Liver (tissue), 9 donors: ENCODE results near the gene H1-8. TPM values are rescaled to one million over a fixed set of nuclear protein-coding genes. Genes with fewer than 3 reads are reported as not detected.

Experiments
- DNase-seq: peaks from one replicate; pipeline ENCODE4 v3.0.0-alpha.2; 2017; ENCODE audit warnings: low spot score
- H3K27ac ChIP-seq, 2 donors: one replicate each; pipeline ENCODE4 v1.7.0; 2013; ENCODE audit warnings: inconsistent platforms in 2 of 2, low read length in 2 of 2, control low read depth in 1 of 2, low read depth in 1 of 2, mild to moderate bottlenecking in 1 of 2
- H3K27me3 ChIP-seq, 4 donors: one replicate each; pipeline versions ENCODE4 v1.6.1 to v1.7.0; 2013; ENCODE audit warnings: low read length in 3 of 4, inconsistent platforms in 1 of 4, mild to moderate bottlenecking in 1 of 4, moderate library complexity in 1 of 4; ENCODE audit not compliant: control insufficient read depth in 4 of 4, insufficient read depth in 4 of 4
- H3K36me3 ChIP-seq, 4 donors: one replicate each; pipeline versions ENCODE4 v1.6.1 to v1.7.0; 2013; ENCODE audit warnings: low read length in 3 of 4, mild to moderate bottlenecking in 3 of 4, low read depth in 1 of 4, moderate library complexity in 1 of 4; ENCODE audit not compliant: control insufficient read depth in 4 of 4, insufficient read depth in 3 of 4
- H3K4me1 ChIP-seq, 4 donors: one replicate each; pipeline versions ENCODE4 v1.6.1 to v1.7.0; 2013; ENCODE audit warnings: low read length in 3 of 4, mild to moderate bottlenecking in 3 of 4, moderate library complexity in 1 of 4; ENCODE audit not compliant: control insufficient read depth in 4 of 4, insufficient read depth in 4 of 4
- H3K4me3 ChIP-seq, 3 donors: one replicate each; pipeline versions ENCODE4 v1.6.1 to v1.7.0; 2013; ENCODE audit warnings: low read length in 3 of 3, control low read depth in 1 of 3, low read depth in 1 of 3, mild to moderate bottlenecking in 1 of 3
- H3K9ac ChIP-seq, 2 donors: one replicate each; pipeline ENCODE4 v1.7.0; 2013; ENCODE audit warnings: low read length in 2 of 2, mild to moderate bottlenecking in 2 of 2, moderate library complexity in 2 of 2, control low read depth in 1 of 2, low read depth in 1 of 2
- H3K9me3 ChIP-seq, 4 donors: one replicate each; pipeline versions ENCODE4 v1.6.1 to v1.7.0; 2013; ENCODE audit warnings: low read length in 3 of 4; ENCODE audit not compliant: control insufficient read depth in 4 of 4
- ATF3 ChIP-seq: IDR thresholded peaks from 2 replicates; pipeline ENCODE4 v1.6.1; 2016; ENCODE audit warnings: antibody characterized with exemption
- CTCF ChIP-seq: fragments of 150-350 bp; IDR thresholded peaks from 2 replicates; pipeline ENCODE4 v1.5.1; 2017; ENCODE audit warnings: improper control_type of control experiment, low read depth, low read length; ENCODE audit not compliant: missing input control
- EGR1 ChIP-seq, 2 donors: IDR thresholded peaks; 2 replicates each; pipeline ENCODE4 v1.6.1; 2016 to 2018; ENCODE audit warnings: antibody characterized with exemption in 2 of 2, low read depth in 2 of 2
- FOXA1 ChIP-seq: IDR thresholded peaks from 2 replicates; pipeline ENCODE4 v1.6.1; 2016; ENCODE audit warnings: antibody characterized with exemption
- FOXA2 ChIP-seq: IDR thresholded peaks from 2 replicates; pipeline ENCODE4 v1.6.1; 2016; ENCODE audit warnings: antibody characterized with exemption
- GABPA ChIP-seq, 2 donors: IDR thresholded peaks in 1 of 2; conservative IDR thresholded peaks in 1 of 2; 2 replicates each; pipeline ENCODE4 v1.6.1; 2016; ENCODE audit warnings: antibody characterized with exemption in 2 of 2, mild to moderate bottlenecking in 1 of 2, moderate library complexity in 1 of 2
- HNF4A ChIP-seq, 2 donors: conservative IDR thresholded peaks; 2 replicates each; pipeline ENCODE4 v1.6.1; 2016; ENCODE audit warnings: antibody characterized with exemption in 2 of 2, mild to moderate bottlenecking in 2 of 2
- HNF4G ChIP-seq: IDR thresholded peaks from 2 replicates; pipeline ENCODE4 v1.6.1; 2016; ENCODE audit warnings: antibody characterized with exemption
- JUND ChIP-seq, 2 donors: IDR thresholded peaks; 2 replicates each; pipeline ENCODE4 v1.6.1; 2016; ENCODE audit warnings: antibody characterized with exemption in 2 of 2
- MAX ChIP-seq: IDR thresholded peaks from 2 replicates; pipeline ENCODE4 v1.6.1; 2016; ENCODE audit warnings: antibody characterized with exemption
- NR2F2 ChIP-seq: IDR thresholded peaks from 2 replicates; pipeline ENCODE4 v1.6.1; 2016; ENCODE audit warnings: antibody characterized with exemption
- RAD21 ChIP-seq, 2 donors: IDR thresholded peaks; 2 replicates each; pipeline ENCODE4 v1.6.1; 2016; ENCODE audit warnings: antibody characterized with exemption in 2 of 2, mild to moderate bottlenecking in 2 of 2
- REST ChIP-seq: IDR thresholded peaks from 2 replicates; pipeline ENCODE4 v1.6.1; 2016; ENCODE audit warnings: antibody characterized with exemption, mild to moderate bottlenecking
- RXRA ChIP-seq, 2 donors: IDR thresholded peaks; 2 replicates each; pipeline ENCODE4 v1.6.1; 2017 to 2018; ENCODE audit warnings: antibody characterized with exemption in 2 of 2, mild to moderate bottlenecking in 1 of 2
- SP1 ChIP-seq: IDR thresholded peaks from 2 replicates; pipeline ENCODE4 v1.6.1; 2018; ENCODE audit warnings: antibody characterized with exemption, mild to moderate bottlenecking
- TAF1 ChIP-seq: conservative IDR thresholded peaks from 2 replicates; pipeline ENCODE4 v1.6.1; 2016; ENCODE audit warnings: antibody characterized with exemption, mild to moderate bottlenecking
- YY1 ChIP-seq: IDR thresholded peaks from 2 replicates; pipeline ENCODE4 v1.6.1; 2016; ENCODE audit warnings: antibody characterized with exemption, mild to moderate bottlenecking
- ZBTB33 ChIP-seq: IDR thresholded peaks from 2 replicates; pipeline ENCODE4 v1.6.1; 2016; ENCODE audit warnings: antibody characterized with exemption
- WGBS: extraction: QIAGEN DNeasy Blood & Tissue Kit; methylation state at CpG from one replicate; pipeline ENCODE4 v1.1.7; 2013; 5-methylcytosine and 5-hydroxymethylcytosine counted together
- polyA plus RNA-seq, 2 donors: library from polyadenylated mRNA; stranded (reverse) in 1 of 2; unstranded in 1 of 2; fragments of 200-250 nt in 1 of 2; fragments of >200 nt in 1 of 2; fragmentation: Nextera tagmentation in 1 of 2; extraction: Ambion mirVana in 1 of 2; gene quantifications; one replicate each; pipeline versions ENCODE4 v1.2.1 to v1.2.3, GENCODE V29; 2013 to 2015
- total RNA-seq, 2 donors: library from RNA; depleted of rRNA; stranded (reverse); fragments of >200 nt; gene quantifications; one replicate each; pipeline ENCODE4 v1.2.3, GENCODE V29; 2014
- donor health status: healthy.
- donor health status: healthy.
- donor health status: healthy.
- donor health status: healthy.
- donor health status: healthy.

The H1-8 gene
- total and polyA plus RNA-seq, 4 donors = not detected

- Histone ChIP-seq H3K27ac (no peak overlapping the region), H3K27me3 (no peaks in the 10 kb centered on the region), H3K9me3 (no peaks in the 10 kb centered on the region), H3K4me3 (no peak overlapping the region), H3K36me3 (peaks cover 0 to 1% (median 0%) of the 10 kb centered on the region in 4 donors), H3K9ac (no peak overlapping the region), H3K4me1 (peaks cover 0 to 12% (median 0%) of the 10 kb centered on the region in 4 donors)
- WGBS = 84% methylated on average over 15 of the region's 15 CpGs
- DNase-seq = no peak
- TF ChIP-seq RAD21 (IDR thresholded peaks at IDR 0.05) (no peak), ATF3 (no peak), GABPA (IDR thresholded peaks at IDR 0.05 in 1 of 2, conservative IDR thresholded peaks at IDR 0.05 in 1 of 2) (no peak), CTCF (no peak), FOXA2 (no peak), JUND (IDR thresholded peaks at IDR 0.05) (no peak), EGR1 (IDR thresholded peaks at IDR 0.05; ENCODE audit: low read depth in 2 of 2) (no peak), HNF4G (no peak), MAX (no peak)
These were observed 15.3 kb downstream of the H1-8 start for GRCh38 chr3:129558081-129558771.

- 81% methylated on average over 11 of the region's 11 CpGs for WGBS
- Histone ChIP-seq H3K9me3 (no peaks in the 10 kb centered on the region), H3K27me3 (no peaks in the 10 kb centered on the region), H3K27ac (no peak overlapping the region), H3K36me3 (peaks cover 0 to 1% (median 0%) of the 10 kb centered on the region in 4 donors), H3K9ac (no peak overlapping the region), H3K4me1 (peaks cover 0 to 6% (median 0%) of the 10 kb centered on the region in 4 donors), H3K4me3 (no peak overlapping the region)
- TF ChIP-seq NR2F2 (no peak), RAD21 (IDR thresholded peaks at IDR 0.05) (no peak), RXRA (IDR thresholded peaks at IDR 0.05) (no peak), CTCF (no peak), JUND (IDR thresholded peaks at IDR 0.05) (no peak), MAX (no peak), HNF4A (conservative IDR thresholded peaks at IDR 0.05) (no peak), YY1 (no peak), TAF1 (no peak), ZBTB33 (no peak), ATF3 (no peak), SP1 (no peak), GABPA (IDR thresholded peaks at IDR 0.05 in 1 of 2, conservative IDR thresholded peaks at IDR 0.05 in 1 of 2) (no peak), HNF4G (no peak), FOXA1 (no peak), EGR1 (IDR thresholded peaks at IDR 0.05; ENCODE audit: low read depth in 2 of 2) (no peak), REST (no peak), FOXA2 (no peak)
- no peak for DNase-seq
These were observed 16.0 kb downstream of the H1-8 start for GRCh38 chr3:129558772-129559564.
